ENCODE results near the gene SCAF11. TPM values are rescaled to one million over a fixed set of nuclear protein-coding genes. Genes with fewer than 3 reads are reported as not detected.

SCAF11 gene
- total RNA-seq, 1 donor from 2014 or later: 95.6 TPM

- no peak for DNase-seq (ENCODE audit: extremely low read depth, low read depth, low spot score)
Observed at GRCh38 chr12:45933504-45933903, 56.9 kb downstream of the SCAF11 start.

- DNase-seq (ENCODE audit: extremely low read depth, low read depth, low spot score): no peak
Observed at GRCh38 chr12:45930369-45930768, 60.0 kb downstream of the SCAF11 start.

GRCh38 chr12:45928309-45928708, 62.1 kb downstream of the SCAF11 start:
- no peak for DNase-seq (ENCODE audit: extremely low read depth, low read depth, low spot score)

DNA sequence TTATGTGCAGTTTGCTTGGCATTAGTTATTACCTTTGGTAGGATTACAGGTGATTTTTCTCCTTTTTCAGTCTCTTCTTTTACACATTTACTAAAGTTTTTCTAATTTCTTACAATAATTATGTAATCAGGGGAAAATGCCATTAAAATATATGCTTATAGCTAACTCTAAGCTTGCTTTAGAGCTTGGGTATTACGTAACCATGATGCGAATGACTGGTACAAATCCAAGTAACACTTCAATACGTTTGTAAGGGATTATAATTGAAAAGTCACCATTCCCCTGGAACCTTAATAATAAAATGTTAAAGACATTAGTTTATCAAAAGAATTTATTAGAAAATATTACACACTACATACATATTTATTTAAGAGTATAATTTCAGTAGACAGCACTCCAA, 71.6 kb downstream of the SCAF11 start:
- DNase-seq (ENCODE audit: extremely low read depth, low read depth, low spot score): no peak

GRCh38 chr12:45915405-45915804, 75.0 kb downstream of the SCAF11 start:
- no peak for DNase-seq (ENCODE audit: extremely low read depth, low read depth, low spot score)

GRCh38 chr12:45914090-45914489, 76.3 kb downstream of the SCAF11 start:
- no peak for DNase-seq (ENCODE audit: extremely low read depth, low read depth, low spot score)

GRCh38 chr12:45913631-45914030, 76.7 kb downstream of the SCAF11 start:
- DNase-seq (ENCODE audit: extremely low read depth, low read depth, low spot score): no peak

- no peak for DNase-seq (ENCODE audit: extremely low read depth, low read depth, low spot score)
Observed at GRCh38 chr12:45912774-45913173, 77.6 kb downstream of the SCAF11 start.

GRCh38 chr12:45909041-45909713, 81.2 kb downstream of the SCAF11 start:
- DNase-seq (ENCODE audit: extremely low read depth, low read depth, low spot score): no peak

GRCh38 chr12:45907955-45908354, 82.4 kb downstream of the SCAF11 start:
- DNase-seq (ENCODE audit: extremely low read depth, low read depth, low spot score): no peak

DNA sequence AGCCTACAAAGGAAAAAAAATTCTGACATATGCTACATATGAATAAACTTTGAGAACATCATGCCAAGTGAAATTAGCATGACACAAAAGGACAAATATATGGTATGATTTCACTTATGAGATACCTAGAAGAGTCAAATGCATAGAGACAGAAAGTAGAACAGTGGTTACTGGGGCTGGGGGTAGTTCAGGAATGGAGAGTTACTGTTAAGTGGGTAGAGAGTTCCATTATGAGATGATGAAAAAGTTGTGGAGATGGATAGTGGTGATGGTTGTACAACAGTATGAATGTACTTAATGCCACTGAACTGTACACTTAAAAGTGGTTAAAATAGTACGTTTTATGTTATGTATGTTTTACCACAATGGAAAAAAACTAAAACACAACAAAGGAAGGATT, 92.3 kb downstream of the SCAF11 start:
- no peak for DNase-seq (ENCODE audit: extremely low read depth, low read depth, low spot score)

DNA sequence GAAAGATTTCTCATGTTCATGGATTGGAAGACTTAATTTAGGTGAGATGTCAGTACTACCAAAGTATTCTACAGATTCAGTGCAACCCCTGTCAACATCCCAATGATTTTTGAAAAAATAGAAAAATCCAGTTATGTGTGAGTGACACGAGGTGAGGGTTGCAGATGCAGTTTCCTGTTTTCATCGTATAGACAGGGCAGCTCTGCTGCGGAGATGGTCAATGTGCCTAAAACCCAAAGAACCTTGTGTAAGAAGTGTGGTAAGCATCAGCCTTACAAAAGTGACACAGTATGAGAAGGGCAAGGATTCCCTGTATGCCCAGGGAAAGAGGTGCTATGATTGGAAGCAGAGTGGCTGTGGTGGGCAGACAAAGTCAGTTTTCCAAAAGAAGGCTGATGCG, 94.4 kb downstream of the SCAF11 start:
- DNase-seq (ENCODE audit: extremely low read depth, low read depth, low spot score): no peak

DNA sequence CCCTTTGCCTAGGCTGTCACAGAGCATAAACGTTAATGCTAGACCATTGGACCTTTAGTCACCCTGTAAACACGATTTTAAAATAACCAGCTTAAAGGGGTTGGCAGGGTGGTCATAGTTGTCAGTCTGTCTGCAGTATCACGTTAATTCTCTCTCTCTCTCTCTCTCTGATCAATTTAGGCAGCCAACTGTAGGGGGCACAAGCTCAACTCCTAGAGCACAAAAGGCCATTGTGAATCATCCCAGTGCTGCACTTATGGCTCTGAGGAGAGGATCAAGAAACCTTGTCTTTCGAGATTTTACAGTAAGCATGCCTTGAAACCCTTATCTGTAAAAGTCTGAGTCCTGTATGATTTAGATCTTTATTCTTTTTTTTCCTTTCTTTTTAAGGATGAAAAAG, 97.1 kb downstream of the SCAF11 start:
- DNase-seq (ENCODE audit: extremely low read depth, low read depth, low spot score): no peak

- DNase-seq (ENCODE audit: extremely low read depth, low read depth, low spot score): no peak
Observed at GRCh38 chr12:45890276-45890675, 100.1 kb downstream of the SCAF11 start.

DNA sequence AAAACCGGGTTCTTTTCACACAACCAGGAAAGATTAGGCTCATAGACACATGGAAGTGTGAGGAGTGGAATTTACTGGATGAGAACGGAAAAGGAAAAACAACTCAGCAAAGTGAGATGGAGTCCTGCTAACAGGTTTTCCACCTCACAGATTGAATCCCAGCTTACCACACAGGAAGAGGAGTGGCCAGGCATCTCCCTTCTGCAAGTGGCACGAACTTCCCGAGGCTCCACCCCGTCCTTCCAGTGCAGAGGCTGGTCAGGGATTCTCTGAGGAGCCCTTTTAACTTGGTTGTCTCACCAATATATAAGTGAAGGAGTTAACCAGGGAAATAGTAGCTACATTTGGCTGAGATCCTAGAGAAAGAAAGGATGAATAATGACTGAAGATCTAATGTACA, 102.8 kb downstream of the SCAF11 start:
- DNase-seq (ENCODE audit: extremely low read depth, low read depth, low spot score): no peak

- DNase-seq (ENCODE audit: extremely low read depth, low read depth, low spot score): no peak
Observed at GRCh38 chr12:45886685-45887084, 103.7 kb downstream of the SCAF11 start.

DNA sequence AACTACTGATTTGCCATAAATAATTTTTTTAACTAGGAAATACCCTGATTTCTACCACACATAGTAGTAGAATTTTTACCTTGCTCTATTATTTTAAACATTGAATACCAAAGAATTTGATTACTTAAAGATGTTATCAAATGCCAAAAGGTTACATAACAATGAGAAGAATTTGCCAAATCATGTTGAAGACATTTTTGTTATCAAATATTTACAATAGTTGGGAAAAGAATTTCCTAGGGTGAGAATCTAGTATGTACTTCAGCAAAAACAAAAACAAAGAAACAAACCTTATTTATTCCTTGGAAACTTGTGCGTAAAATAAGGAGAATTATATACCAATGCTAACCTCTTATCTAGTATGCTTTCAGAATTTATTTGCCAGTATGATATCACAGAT, 107.2 kb downstream of the SCAF11 start:
- no peak for DNase-seq (ENCODE audit: extremely low read depth, low read depth, low spot score)

DNA sequence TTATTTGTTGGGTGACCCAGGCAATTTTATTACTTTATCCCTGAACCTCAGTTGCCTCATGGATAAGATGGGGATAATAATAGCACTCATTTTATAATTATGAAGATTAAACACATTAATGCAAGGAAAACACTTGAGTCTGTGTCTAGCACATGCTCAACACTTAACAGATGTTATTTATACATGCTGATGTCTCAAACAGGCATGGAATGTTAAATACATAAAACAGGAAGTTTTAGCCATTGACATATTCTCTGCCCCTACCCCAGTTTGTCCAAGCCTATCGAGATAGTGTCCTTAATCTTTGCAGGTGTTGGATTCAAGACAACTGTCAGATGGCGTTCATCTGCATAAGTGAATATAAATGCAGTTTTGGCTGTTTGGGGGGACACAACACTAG, 109.8 kb downstream of the SCAF11 start:
- no peak for DNase-seq (ENCODE audit: extremely low read depth, low read depth, low spot score)

- DNase-seq (ENCODE audit: extremely low read depth, low read depth, low spot score): no peak
Observed at GRCh38 chr12:45879363-45879895, 110.9 kb downstream of the SCAF11 start.

DNA sequence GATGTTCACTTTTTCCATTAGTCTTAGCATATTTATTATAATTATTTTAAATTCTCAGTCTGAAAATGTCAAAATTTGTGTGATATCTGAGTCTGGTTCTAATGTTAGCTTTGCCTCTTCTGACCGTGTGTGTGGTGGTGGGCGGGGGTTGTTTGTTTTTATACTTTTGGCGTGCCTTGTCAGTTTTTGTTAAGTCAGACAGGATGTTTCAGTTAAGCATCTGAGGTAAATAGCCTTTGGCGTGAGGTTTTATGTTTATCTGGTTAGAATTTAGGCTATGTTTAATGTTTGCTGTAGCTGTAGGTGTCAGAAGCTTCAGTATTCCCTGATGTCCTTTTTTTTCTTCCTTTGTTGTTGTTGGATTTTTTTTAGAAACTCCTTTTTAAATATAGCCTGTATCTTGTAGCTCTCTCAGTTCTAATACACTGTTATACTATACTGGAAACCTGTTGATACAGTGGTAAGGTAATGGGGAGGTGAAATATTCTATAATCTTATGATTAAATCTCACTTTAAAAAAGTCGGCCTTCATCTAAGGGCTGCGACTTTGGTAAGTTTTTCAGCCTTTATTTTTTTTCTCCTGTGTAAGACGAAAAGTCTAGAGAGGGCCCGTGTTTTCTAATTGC, 111.6 kb downstream of the SCAF11 start:
- no peak for DNase-seq (ENCODE audit: extremely low read depth, low read depth, low spot score)

DNA sequence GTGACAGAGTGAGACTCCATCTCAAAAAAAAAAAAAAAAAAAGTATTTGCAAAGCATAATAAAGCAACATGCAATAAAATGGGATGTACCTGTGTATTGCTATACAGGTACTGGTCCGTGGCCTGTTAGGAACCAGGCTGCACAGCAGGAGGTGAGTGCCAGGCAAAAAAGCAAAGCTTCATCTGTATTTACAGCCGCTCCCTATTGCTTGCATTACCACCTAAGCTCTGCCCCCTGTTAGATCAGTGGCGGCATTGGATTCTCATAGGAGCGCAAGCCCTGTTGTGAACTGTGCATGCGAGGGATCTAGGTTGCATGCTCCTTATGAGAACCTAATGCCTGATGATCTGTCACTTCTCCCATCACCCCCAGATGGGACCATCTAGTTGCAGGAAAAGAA, 113.3 kb downstream of the SCAF11 start:
- DNase-seq (ENCODE audit: extremely low read depth, low read depth, low spot score): no peak

DNA sequence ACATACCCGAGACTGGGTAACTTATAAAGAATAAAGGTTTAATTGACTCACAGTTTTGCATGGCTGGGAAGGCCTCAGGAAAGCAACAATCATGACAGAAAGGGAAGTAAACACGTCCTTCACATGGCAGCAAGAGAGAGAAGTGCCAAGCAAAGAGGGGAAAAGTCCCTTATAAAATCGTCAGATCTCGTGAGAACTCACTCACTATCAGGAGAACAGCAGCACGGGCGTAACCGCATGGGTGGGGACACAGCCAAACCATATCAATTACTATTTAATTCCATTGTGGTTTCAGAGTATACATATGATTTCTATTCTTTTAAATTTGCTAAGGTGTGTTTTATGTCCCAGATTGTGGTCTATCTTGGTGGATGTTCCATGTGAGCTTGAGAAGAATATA, 117.9 kb downstream of the SCAF11 start:
- no peak for DNase-seq (ENCODE audit: extremely low read depth, low read depth, low spot score)

Measured in glomerular endothelial cell (primary cell).